ENCODE data around the gene PTGER3.
"Not testable (repeated sequence)": the region's sequence is repeated elsewhere in the genome, so short reads cannot be mapped to it uniquely, and the experiment has no call there.

Gene PTGER3

GRCh38 chr1:70940398-70940797 lies 107.2 kb downstream of the PTGER3 start:
- H3K4me3 Mint-ChIP-seq; H3K27me3 Mint-ChIP-seq; H3K4me1 Mint-ChIP-seq (ENCODE audit: low read depth); H3K27ac Mint-ChIP-seq; intact Hi-C loops (cut with micrococcal nuclease): not testable (repeated sequence)
- Mint-ChIP-seq H3K9me3 (peaks cover 41% of the 10 kb centered on the region), H3K36me3 (ENCODE audit: low read depth) (peaks cover 17% of the 10 kb centered on the region)

GRCh38 chr1:70934194-70934961 lies 113.2 kb downstream of the PTGER3 start:
- Mint-ChIP-seq H3K27ac (no peak overlapping the region), H3K9me3 (peaks cover 47% of the 10 kb centered on the region), H3K4me3 (no peak overlapping the region), H3K27me3 (no peaks in the 10 kb centered on the region), H3K36me3 (ENCODE audit: low read depth) (peaks cover 19% of the 10 kb centered on the region), H3K4me1 (ENCODE audit: low read depth) (peaks cover 11% of the 10 kb centered on the region)
- intact Hi-C loops (cut with micrococcal nuclease): no loop called here

GRCh38 chr1:70930062-70930461 lies 117.6 kb downstream of the PTGER3 start:
- Mint-ChIP-seq H3K9me3 (peaks cover 44% of the 10 kb centered on the region), H3K36me3 (ENCODE audit: low read depth) (peaks cover 10% of the 10 kb centered on the region), H3K27me3 (no peaks in the 10 kb centered on the region), H3K4me1 (ENCODE audit: low read depth) (peaks cover 11% of the 10 kb centered on the region), H3K27ac (no peak overlapping the region), H3K4me3 (no peak overlapping the region)
- intact Hi-C loops (cut with micrococcal nuclease): no loop called here

- H3K36me3 Mint-ChIP-seq (ENCODE audit: low read depth): no peaks in the 10 kb centered on the region
- H3K4me1 Mint-ChIP-seq (ENCODE audit: low read depth): no peaks in the 10 kb centered on the region
- H3K9me3 Mint-ChIP-seq: peaks cover 22% of the 10 kb centered on the region
- intact Hi-C loops (cut with micrococcal nuclease): no loop called here
- no peaks in the 10 kb centered on the region for H3K27me3 Mint-ChIP-seq
- no peak overlapping the region for H3K4me3 Mint-ChIP-seq
- no peak overlapping the region for H3K27ac Mint-ChIP-seq
These were observed 125.4 kb downstream of the PTGER3 start for GRCh38 chr1:70922196-70922595.

Data from dendritic cell treated with granulocyte-macrophage colony-stimulating factor and Interleukin-4, amounts not matched to agents 40 ng/mL and 50 ng/mL, for 4 days (primary cell).